Measurements from ENCODE around the gene ETV6.

ETV6 gene

GRCh38 chr12:11814374-11814773, 164.9 kb downstream of the ETV6 start:
- H3K27ac Mint-ChIP-seq = no peak overlapping the region
- peak overlapping the region; percentile 23 for H3K4me3 Mint-ChIP-seq
- peaks cover 33% of the 10 kb centered on the region for H3K4me1 Mint-ChIP-seq (ENCODE audit: low read depth)
- H3K9me3 Mint-ChIP-seq (ENCODE audit: low read depth) = no peaks in the 10 kb centered on the region
- peaks cover 3% of the 10 kb centered on the region for H3K36me3 Mint-ChIP-seq
- no peaks in the 10 kb centered on the region for H3K27me3 Mint-ChIP-seq

GRCh38 chr12:11815397-11815796, 165.9 kb downstream of the ETV6 start:
- Mint-ChIP-seq H3K27ac (no peak overlapping the region), H3K27me3 (no peaks in the 10 kb centered on the region), H3K4me1 (ENCODE audit: low read depth) (peaks cover 33% of the 10 kb centered on the region), H3K36me3 (peaks cover 3% of the 10 kb centered on the region), H3K9me3 (ENCODE audit: low read depth) (no peaks in the 10 kb centered on the region), H3K4me3 (no peak overlapping the region)

- H3K4me1 Mint-ChIP-seq (ENCODE audit: low read depth) = peaks cover 22% of the 10 kb centered on the region
- H3K36me3 Mint-ChIP-seq = peaks cover 6% of the 10 kb centered on the region
- no peaks in the 10 kb centered on the region for H3K9me3 Mint-ChIP-seq (ENCODE audit: low read depth)
- no peak overlapping the region for H3K27ac Mint-ChIP-seq
- H3K4me3 Mint-ChIP-seq = no peak overlapping the region
- no peaks in the 10 kb centered on the region for H3K27me3 Mint-ChIP-seq
These were observed 170.2 kb downstream of the ETV6 start for GRCh38 chr12:11819643-11820042.

- H3K9me3 Mint-ChIP-seq (ENCODE audit: low read depth) = no peaks in the 10 kb centered on the region
- H3K27me3 Mint-ChIP-seq = no peaks in the 10 kb centered on the region
- H3K27ac Mint-ChIP-seq = no peak overlapping the region
- H3K4me1 Mint-ChIP-seq (ENCODE audit: low read depth) = peaks cover 23% of the 10 kb centered on the region
- no peak overlapping the region for H3K4me3 Mint-ChIP-seq
- peaks cover 6% of the 10 kb centered on the region for H3K36me3 Mint-ChIP-seq
These were observed 171.0 kb downstream of the ETV6 start for GRCh38 chr12:11820476-11820875.

GRCh38 chr12:11821386-11822080, 172.1 kb downstream of the ETV6 start:
- peaks cover 26% of the 10 kb centered on the region for H3K4me1 Mint-ChIP-seq (ENCODE audit: low read depth)
- peaks cover 11% of the 10 kb centered on the region for H3K36me3 Mint-ChIP-seq
- H3K27ac Mint-ChIP-seq = peak overlapping the region; percentile 87

GRCh38 chr12:11822081-11822834, 172.8 kb downstream of the ETV6 start:
- Mint-ChIP-seq H3K9me3 (ENCODE audit: low read depth) (no peaks in the 10 kb centered on the region), H3K4me1 (ENCODE audit: low read depth) (peaks cover 27% of the 10 kb centered on the region), H3K27me3 (no peaks in the 10 kb centered on the region), H3K27ac (peak overlapping the region; percentile 87), H3K4me3 (peak overlapping the region; percentile 31), H3K36me3 (peaks cover 13% of the 10 kb centered on the region)

More at GRCh38 chr12:11821386-11822080, 172.1 kb downstream of the ETV6 start:
- H3K27me3 Mint-ChIP-seq = no peaks in the 10 kb centered on the region
- H3K4me3 Mint-ChIP-seq = no peak overlapping the region
- no peaks in the 10 kb centered on the region for H3K9me3 Mint-ChIP-seq (ENCODE audit: low read depth)

- H3K4me1 Mint-ChIP-seq (ENCODE audit: low read depth) = peaks cover 23% of the 10 kb centered on the region
- no peaks in the 10 kb centered on the region for H3K9me3 Mint-ChIP-seq (ENCODE audit: low read depth)
- H3K27me3 Mint-ChIP-seq = no peaks in the 10 kb centered on the region
- H3K4me3 Mint-ChIP-seq = no peak overlapping the region
- H3K27ac Mint-ChIP-seq = peak overlapping the region; percentile 87
- peaks cover 13% of the 10 kb centered on the region for H3K36me3 Mint-ChIP-seq
These were observed 173.6 kb downstream of the ETV6 start for GRCh38 chr12:11823043-11823442.

- peaks cover 23% of the 10 kb centered on the region for H3K4me1 Mint-ChIP-seq (ENCODE audit: low read depth)
- no peaks in the 10 kb centered on the region for H3K27me3 Mint-ChIP-seq
- peaks cover 13% of the 10 kb centered on the region for H3K36me3 Mint-ChIP-seq
- H3K27ac Mint-ChIP-seq = peak overlapping the region; percentile 11
- H3K4me3 Mint-ChIP-seq = no peak overlapping the region
- H3K9me3 Mint-ChIP-seq (ENCODE audit: low read depth) = no peaks in the 10 kb centered on the region
These were observed 174.1 kb downstream of the ETV6 start for GRCh38 chr12:11823593-11823992.

GRCh38 chr12:11824069-11824468, 174.6 kb downstream of the ETV6 start:
- peaks cover 23% of the 10 kb centered on the region for H3K4me1 Mint-ChIP-seq (ENCODE audit: low read depth)
- peak overlapping the region; percentile 11 for H3K27ac Mint-ChIP-seq
- no peaks in the 10 kb centered on the region for H3K27me3 Mint-ChIP-seq
- H3K36me3 Mint-ChIP-seq = peaks cover 13% of the 10 kb centered on the region
- H3K9me3 Mint-ChIP-seq (ENCODE audit: low read depth) = no peaks in the 10 kb centered on the region
- H3K4me3 Mint-ChIP-seq = no peak overlapping the region

- no peaks in the 10 kb centered on the region for H3K27me3 Mint-ChIP-seq
- peaks cover 23% of the 10 kb centered on the region for H3K4me1 Mint-ChIP-seq (ENCODE audit: low read depth)
- no peak overlapping the region for H3K4me3 Mint-ChIP-seq
- H3K27ac Mint-ChIP-seq = no peak overlapping the region
- H3K36me3 Mint-ChIP-seq = peaks cover 13% of the 10 kb centered on the region
- no peaks in the 10 kb centered on the region for H3K9me3 Mint-ChIP-seq (ENCODE audit: low read depth)
These were observed 175.3 kb downstream of the ETV6 start for GRCh38 chr12:11824736-11825135.

- no peaks in the 10 kb centered on the region for H3K27me3 Mint-ChIP-seq
- H3K36me3 Mint-ChIP-seq = peaks cover 13% of the 10 kb centered on the region
- peaks cover 23% of the 10 kb centered on the region for H3K4me1 Mint-ChIP-seq (ENCODE audit: low read depth)
- H3K9me3 Mint-ChIP-seq (ENCODE audit: low read depth) = no peaks in the 10 kb centered on the region
- no peak overlapping the region for H3K27ac Mint-ChIP-seq
- H3K4me3 Mint-ChIP-seq = no peak overlapping the region
These were observed 175.8 kb downstream of the ETV6 start for GRCh38 chr12:11825278-11825677.

GRCh38 chr12:11826574-11826973, 177.1 kb downstream of the ETV6 start:
- no peaks in the 10 kb centered on the region for H3K27me3 Mint-ChIP-seq
- no peak overlapping the region for H3K27ac Mint-ChIP-seq
- peaks cover 22% of the 10 kb centered on the region for H3K4me1 Mint-ChIP-seq (ENCODE audit: low read depth)
- H3K9me3 Mint-ChIP-seq (ENCODE audit: low read depth) = no peaks in the 10 kb centered on the region
- H3K36me3 Mint-ChIP-seq = peaks cover 13% of the 10 kb centered on the region
- H3K4me3 Mint-ChIP-seq = no peak overlapping the region

- Mint-ChIP-seq H3K9me3 (ENCODE audit: low read depth) (no peaks in the 10 kb centered on the region), H3K36me3 (peaks cover 15% of the 10 kb centered on the region), H3K27ac (no peak overlapping the region), H3K4me3 (no peak overlapping the region), H3K27me3 (no peaks in the 10 kb centered on the region), H3K4me1 (ENCODE audit: low read depth) (peaks cover 21% of the 10 kb centered on the region)
These were observed 177.9 kb downstream of the ETV6 start for GRCh38 chr12:11827091-11828061.

GRCh38 chr12:11829764-11830194, 180.3 kb downstream of the ETV6 start:
- no peaks in the 10 kb centered on the region for H3K9me3 Mint-ChIP-seq (ENCODE audit: low read depth)
- peaks cover 24% of the 10 kb centered on the region for H3K4me1 Mint-ChIP-seq (ENCODE audit: low read depth)
- H3K27ac Mint-ChIP-seq = no peak overlapping the region
- no peak overlapping the region for H3K4me3 Mint-ChIP-seq
- H3K27me3 Mint-ChIP-seq = no peaks in the 10 kb centered on the region
- peaks cover 20% of the 10 kb centered on the region for H3K36me3 Mint-ChIP-seq

All from activated naive CD8-positive, alpha-beta T cell (primary cell).